ENCODE measurements around the gene TRIM62. TPM values are rescaled to one million over a fixed set of nuclear protein-coding genes. Genes with fewer than 3 reads are reported as not detected.

Gene TRIM62
- total RNA-seq, 6 experiments from 2014 or later: 1.1 to 2.4 (median 1.7) TPM

DNA sequence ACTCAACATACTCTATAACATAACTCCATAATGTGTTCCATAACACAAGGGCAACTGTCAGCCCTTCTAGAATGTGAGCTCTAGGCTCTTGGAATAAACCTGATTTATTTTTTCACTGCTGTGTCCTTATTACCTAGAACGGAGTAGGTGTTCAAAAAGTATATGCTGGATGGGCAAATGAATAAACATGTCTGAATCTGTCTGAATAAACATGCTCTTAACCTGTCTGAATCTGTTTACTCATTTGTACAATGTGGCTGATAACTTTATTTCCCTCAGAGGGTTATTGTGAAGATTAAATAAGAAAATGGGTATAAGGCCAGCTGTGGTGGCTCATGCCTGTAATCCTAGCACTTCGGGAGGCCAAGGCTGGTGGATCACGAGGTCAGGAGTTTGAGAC, 58.6 kb downstream of the TRIM62 start:
- H3K9me3 ChIP-seq: no peaks in the 10 kb centered on the region
- intact Hi-C loops (cut with DNase I): no loop called here
- WGBS (ENCODE audit: insufficient coverage, low coverage, low lambda C conversion rate, missing lambda C conversion rate): 76% methylated on average over 3 of the region's 3 CpGs

DNA sequence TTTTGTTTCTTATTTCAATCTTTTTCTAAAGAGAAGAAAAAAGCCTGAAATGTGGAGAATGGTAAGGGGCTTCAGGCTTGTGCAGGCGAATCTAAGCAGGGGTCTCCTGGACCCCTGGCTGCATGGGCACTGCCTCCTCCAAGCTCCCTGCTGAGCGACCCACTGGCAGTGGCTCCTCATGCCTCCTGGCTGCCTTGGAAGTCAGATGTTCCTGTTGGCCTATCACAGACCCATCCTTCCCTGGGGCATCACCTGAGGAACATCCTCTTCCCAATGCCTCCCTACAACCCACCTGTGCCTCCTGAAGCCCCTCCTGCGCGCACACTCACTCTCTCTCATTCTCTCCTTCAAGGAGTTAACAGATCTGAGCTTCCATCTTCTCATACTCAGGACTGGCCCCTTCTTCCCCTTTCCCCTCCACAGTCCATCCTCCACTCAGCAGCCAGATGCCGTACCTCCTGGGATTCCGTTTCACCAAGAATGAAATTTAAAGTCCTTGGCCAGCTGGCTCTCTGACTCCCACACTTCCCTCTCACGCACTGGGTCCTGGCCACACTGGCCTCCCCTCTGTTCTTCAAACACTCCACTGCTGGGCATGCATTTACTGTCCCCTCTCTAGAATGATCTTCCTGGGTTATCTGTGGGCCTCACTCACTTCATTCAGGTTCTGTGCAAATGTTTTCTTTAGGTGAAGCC, 59.2 kb downstream of the TRIM62 start:
- 67% methylated on average over 6 of the region's 7 CpGs for WGBS (ENCODE audit: insufficient coverage, low coverage, low lambda C conversion rate, missing lambda C conversion rate)
- H3K4me1 ChIP-seq: peaks cover 0 to 8% (median 0%) of the 10 kb centered on the region in 4 donors
- TF ChIP-seq, protein P1, sequence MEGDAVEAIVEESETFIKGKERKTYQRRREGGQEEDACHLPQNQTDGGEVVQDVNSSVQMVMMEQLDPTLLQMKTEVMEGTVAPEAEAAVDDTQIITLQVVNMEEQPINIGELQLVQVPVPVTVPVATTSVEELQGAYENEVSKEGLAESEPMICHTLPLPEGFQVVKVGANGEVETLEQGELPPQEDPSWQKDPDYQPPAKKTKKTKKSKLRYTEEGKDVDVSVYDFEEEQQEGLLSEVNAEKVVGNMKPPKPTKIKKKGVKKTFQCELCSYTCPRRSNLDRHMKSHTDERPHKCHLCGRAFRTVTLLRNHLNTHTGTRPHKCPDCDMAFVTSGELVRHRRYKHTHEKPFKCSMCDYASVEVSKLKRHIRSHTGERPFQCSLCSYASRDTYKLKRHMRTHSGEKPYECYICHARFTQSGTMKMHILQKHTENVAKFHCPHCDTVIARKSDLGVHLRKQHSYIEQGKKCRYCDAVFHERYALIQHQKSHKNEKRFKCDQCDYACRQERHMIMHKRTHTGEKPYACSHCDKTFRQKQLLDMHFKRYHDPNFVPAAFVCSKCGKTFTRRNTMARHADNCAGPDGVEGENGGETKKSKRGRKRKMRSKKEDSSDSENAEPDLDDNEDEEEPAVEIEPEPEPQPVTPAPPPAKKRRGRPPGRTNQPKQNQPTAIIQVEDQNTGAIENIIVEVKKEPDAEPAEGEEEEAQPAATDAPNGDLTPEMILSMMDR (IDR thresholded peaks at IDR 0.05): no peak
- TF ChIP-seq POLR2A (IDR thresholded peaks at IDR 0.05): no peak
- ATAC-seq (no peak), DNase-seq (no peak)
- H3K27me3 ChIP-seq: no peaks in the 10 kb centered on the region
- no peaks in the 10 kb centered on the region for H3K9me3 ChIP-seq
- intact Hi-C loops (cut with DNase I): no loop called here
- no peak overlapping the region for H3K27ac ChIP-seq
- H3K4me3 ChIP-seq: no peak overlapping the region
- no peaks in the 10 kb centered on the region for H3K36me3 ChIP-seq

More for the DNA sequence above, 58.6 kb downstream of the TRIM62 start:
- no peak for TF ChIP-seq POLR2A (IDR thresholded peaks at IDR 0.05)
- TF ChIP-seq, protein P1 (IDR thresholded peaks at IDR 0.05): no peak
- ATAC-seq (no peak), DNase-seq (no peak)
- Histone ChIP-seq H3K27me3 (no peaks in the 10 kb centered on the region), H3K4me1 (peaks cover 0 to 11% (median 0%) of the 10 kb centered on the region in 4 donors), H3K4me3 (no peak overlapping the region), H3K36me3 (no peaks in the 10 kb centered on the region), H3K27ac (no peak overlapping the region)

DNA sequence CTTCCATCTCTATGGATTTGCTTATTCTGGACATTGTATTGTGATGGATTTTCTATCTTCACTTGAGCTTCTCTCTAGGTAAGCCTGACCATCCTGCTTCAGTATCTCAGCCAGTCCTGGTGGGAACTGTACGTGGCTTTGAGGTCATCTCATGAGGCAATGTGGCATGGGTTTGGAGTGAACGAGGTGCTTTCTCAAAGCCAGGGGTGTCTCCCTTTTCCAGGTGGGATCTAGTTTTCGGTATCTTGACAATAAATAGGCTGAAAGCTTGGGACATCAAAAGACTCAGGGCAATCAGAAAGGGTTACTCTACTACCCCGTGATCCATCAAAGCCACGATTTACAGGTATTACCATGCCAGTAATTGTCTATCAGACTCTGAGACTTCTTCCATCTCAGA, 60.1 kb downstream of the TRIM62 start:
- Histone ChIP-seq H3K4me1 (peaks cover 0 to 8% (median 0%) of the 10 kb centered on the region in 4 donors), H3K27ac (no peak overlapping the region), H3K36me3 (no peaks in the 10 kb centered on the region), H3K9me3 (no peaks in the 10 kb centered on the region), H3K27me3 (no peaks in the 10 kb centered on the region), H3K4me3 (no peak overlapping the region)
- intact Hi-C loops (cut with DNase I): no loop called here
- ATAC-seq: no peak
- WGBS (ENCODE audit: insufficient coverage, low coverage, low lambda C conversion rate, missing lambda C conversion rate): 86% methylated on average over 5 of the region's 5 CpGs
- DNase-seq: no peak
- TF ChIP-seq, protein P1 (IDR thresholded peaks at IDR 0.05): no peak
- no peak for TF ChIP-seq POLR2A (IDR thresholded peaks at IDR 0.05)

DNA sequence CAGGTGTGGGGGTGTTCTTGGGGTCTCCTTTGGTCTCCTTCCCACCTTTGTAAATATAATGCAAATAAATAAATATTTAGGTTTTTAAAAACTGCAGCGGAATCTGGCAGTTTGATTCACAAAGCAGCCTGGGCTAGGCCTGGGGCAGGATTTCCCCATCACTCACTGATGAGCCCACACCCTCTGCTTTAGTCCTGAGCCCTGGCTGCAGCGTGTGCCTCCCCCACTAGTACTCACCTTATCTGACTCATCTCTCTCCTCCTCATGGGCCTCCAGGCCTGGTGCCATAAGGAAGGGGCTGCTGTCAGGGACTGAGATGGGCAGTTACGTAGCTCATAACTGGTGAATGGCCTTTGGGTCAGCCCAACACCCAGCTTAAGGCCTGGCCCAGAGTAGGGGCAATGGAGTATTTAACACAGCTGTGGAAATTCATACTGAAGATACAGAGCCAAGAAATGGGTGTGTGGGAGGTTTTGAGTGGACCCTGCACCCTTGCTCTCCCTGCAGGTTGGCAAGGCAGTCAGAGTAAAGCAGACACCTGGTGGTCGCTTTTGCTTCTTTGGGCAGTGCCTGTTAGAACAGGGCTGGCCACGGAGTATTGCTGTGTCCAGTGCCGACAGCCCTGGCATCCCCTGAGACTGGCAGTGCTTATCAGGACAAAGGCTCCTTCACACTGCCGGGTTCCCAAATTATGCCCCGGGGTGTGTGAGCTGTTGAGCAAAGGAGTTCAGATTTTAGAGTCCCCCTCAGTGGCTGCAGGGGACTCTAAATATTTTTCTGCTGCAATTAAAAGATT, 61.2 kb downstream of the TRIM62 start:
- Histone ChIP-seq H3K27ac (no peak overlapping the region), H3K27me3 (no peaks in the 10 kb centered on the region), H3K4me1 (no peaks in the 10 kb centered on the region), H3K36me3 (no peaks in the 10 kb centered on the region), H3K9me3 (no peaks in the 10 kb centered on the region), H3K4me3 (no peak overlapping the region)
- ATAC-seq (no peak), DNase-seq (no peak)
- intact Hi-C loops (cut with DNase I): no loop called here
- TF ChIP-seq, protein P1 (IDR thresholded peaks at IDR 0.05): no peak
- no peak for TF ChIP-seq POLR2A (IDR thresholded peaks at IDR 0.05)
- whole genome bisulfite sequencing (ENCODE audit: insufficient coverage, low coverage, low lambda C conversion rate, missing lambda C conversion rate): 86% methylated on average over 4 of the region's 8 CpGs
